Neural progenitor cell (in vitro differentiated cells): ENCODE results near the gene PROSER2. TPM values are rescaled to one million over a fixed set of nuclear protein-coding genes. Genes with fewer than 3 reads are reported as not detected.

Experiments used
- DNase-seq: peaks from one replicate; pipeline ENCODE4 v3.0.0-alpha.2; 2016; ENCODE audit warnings: low spot score
- H2AFZ ChIP-seq: fragments of 200-600 bp; sonication (generic); replicated peaks from 2 replicates; pipeline ENCODE4 v1.6.1; 2016; ENCODE audit warnings: antibody characterized with exemption
- H3F3A ChIP-seq: fragments of 200-600 bp; sonication (generic); 2 replicates; pipeline ENCODE4 v1.6.1; 2016; ENCODE audit warnings: antibody characterized with exemption, low read depth
- H3K27ac ChIP-seq: fragments of 200-600 bp; sonication (generic); 2 replicates; pipeline ENCODE4 v1.5.1; 2016; ENCODE audit warnings: mild to moderate bottlenecking
- H3K27me3 ChIP-seq: fragments of 200-600 bp; sonication (generic); 2 replicates; pipeline ENCODE4 v1.6.1; 2016; ENCODE audit warnings: mild to moderate bottlenecking, moderate library complexity
- H3K36me3 ChIP-seq: fragments of 200-600 bp; sonication (generic); 2 replicates; pipeline ENCODE4 v1.5.1; 2016
- H3K4me1 ChIP-seq: fragments of 200-600 bp; sonication (generic); 2 replicates; pipeline ENCODE4 v1.6.1; 2016; ENCODE audit warnings: mixed run types
- H3K4me2 ChIP-seq: fragments of 200-600 bp; sonication (generic); 2 replicates; pipeline ENCODE4 v1.6.1; 2016
- H3K4me3 ChIP-seq: fragments of 200-600 bp; sonication (generic); 2 replicates; pipeline ENCODE4 v1.5.1; 2016
- H3K79me2 ChIP-seq: fragments of 200-600 bp; sonication (generic); 2 replicates; pipeline ENCODE4 v1.6.1; 2016; ENCODE audit warnings: low read depth
- H3K9ac ChIP-seq: fragments of 200-600 bp; sonication (generic); 2 replicates; pipeline ENCODE4 v1.6.1; 2016
- H3K9me3 ChIP-seq: fragments of 200-600 bp; sonication (generic); 2 replicates; pipeline ENCODE4 v1.5.1; 2016; ENCODE audit warnings: low read depth
- H4K20me1 ChIP-seq: fragments of 200-600 bp; sonication (generic); 2 replicates; pipeline ENCODE4 v1.6.1; 2016; ENCODE audit warnings: low read depth
- H3K27ac Mint-ChIP-seq: 3 replicates; pipeline ENCODE4 v1.8.0; 2021; ENCODE audit warnings: mixed read lengths
- H3K27me3 Mint-ChIP-seq: 2 replicates; pipeline ENCODE4 v1.8.0; 2022; ENCODE audit warnings: low read depth, mild to moderate bottlenecking, inconsistent platforms, moderate library complexity, mixed read lengths; ENCODE audit not compliant: insufficient read depth
- H3K36me3 Mint-ChIP-seq: 3 replicates; pipeline ENCODE4 v1.8.0; 2021; ENCODE audit warnings: mixed read lengths
- H3K4me1 Mint-ChIP-seq: 3 replicates; pipeline ENCODE4 v1.8.0; 2021; ENCODE audit warnings: mixed read lengths
- H3K4me3 Mint-ChIP-seq: 3 replicates; pipeline ENCODE4 v1.8.0; 2021; ENCODE audit warnings: mild to moderate bottlenecking, moderate library complexity, mixed read lengths
- H3K9me3 Mint-ChIP-seq: 3 replicates; pipeline ENCODE4 v1.8.0; 2020; ENCODE audit warnings: mixed read lengths
- EZH2 ChIP-seq: fragments of 200-600 bp; sonication (generic); IDR thresholded peaks from 2 replicates; pipeline ENCODE4 v1.6.1; 2017; ENCODE audit warnings: antibody characterized with exemption, mild to moderate bottlenecking, moderate library complexity
- EZH2phosphoT487 ChIP-seq: fragments of 200-600 bp; sonication (generic); IDR thresholded peaks from 2 replicates; pipeline ENCODE4 v1.6.1; 2017; ENCODE audit warnings: antibody characterized with exemption
- total RNA-seq: library from RNA; depleted of rRNA; stranded (reverse); fragments of >200 nt; gene quantifications from 2 replicates; pipeline ENCODE4 v1.2.3, GENCODE V29; 2015; ENCODE audit warnings: low replicate concordance
- TF ChIP-seq, protein P1 (sequence below): fragments of 200-600 bp; sonication (generic); IDR thresholded peaks from 2 replicates; pipeline ENCODE4 v1.5.1; 2017; ENCODE audit warnings: antibody characterized with exemption, mild to moderate bottlenecking

The PROSER2 gene
- total RNA-seq, 1 donor from 2014 or later = 2.3 TPM

DNA sequence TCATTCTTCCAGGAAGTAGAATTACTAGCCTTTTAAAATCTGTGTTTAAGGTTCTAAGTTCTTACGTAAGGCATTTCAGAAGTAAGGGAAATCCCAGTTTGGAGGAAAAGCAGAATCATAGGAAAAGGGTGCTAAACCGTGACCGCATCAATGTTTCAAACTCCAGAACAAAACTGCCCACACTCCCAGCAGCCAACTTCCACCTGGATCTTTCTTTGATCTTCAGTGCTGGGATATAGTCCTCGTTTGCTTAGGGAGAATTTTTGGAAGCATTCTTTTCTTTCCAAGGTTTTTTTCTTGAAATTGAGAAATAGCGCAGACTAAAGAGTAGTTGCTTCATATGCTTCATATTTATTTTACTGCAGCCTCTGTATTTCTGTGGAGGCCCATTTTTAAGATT, 8.9 kb downstream of the PROSER2 start:
- no peaks in the 10 kb centered on the region for H3K9me3 ChIP-seq
- H3K4me3 ChIP-seq = no peak overlapping the region
- no peak overlapping the region for H3K27ac Mint-ChIP-seq
- no peaks in the 10 kb centered on the region for H3K9me3 Mint-ChIP-seq
- no peak overlapping the region for H2AFZ ChIP-seq
- H3K4me1 Mint-ChIP-seq = peaks cover 7% of the 10 kb centered on the region
- no peak overlapping the region for H3K27ac ChIP-seq
- no peaks in the 10 kb centered on the region for H3F3A ChIP-seq
- H3K9ac ChIP-seq = no peak overlapping the region
- H4K20me1 ChIP-seq = no peaks in the 10 kb centered on the region
- no peaks in the 10 kb centered on the region for H3K27me3 ChIP-seq
- H3K4me3 Mint-ChIP-seq = no peak overlapping the region
- no peaks in the 10 kb centered on the region for H3K79me2 ChIP-seq
- no peak for TF ChIP-seq EZH2
- no peak for TF ChIP-seq EZH2phosphoT487
- TF ChIP-seq, protein P1, sequence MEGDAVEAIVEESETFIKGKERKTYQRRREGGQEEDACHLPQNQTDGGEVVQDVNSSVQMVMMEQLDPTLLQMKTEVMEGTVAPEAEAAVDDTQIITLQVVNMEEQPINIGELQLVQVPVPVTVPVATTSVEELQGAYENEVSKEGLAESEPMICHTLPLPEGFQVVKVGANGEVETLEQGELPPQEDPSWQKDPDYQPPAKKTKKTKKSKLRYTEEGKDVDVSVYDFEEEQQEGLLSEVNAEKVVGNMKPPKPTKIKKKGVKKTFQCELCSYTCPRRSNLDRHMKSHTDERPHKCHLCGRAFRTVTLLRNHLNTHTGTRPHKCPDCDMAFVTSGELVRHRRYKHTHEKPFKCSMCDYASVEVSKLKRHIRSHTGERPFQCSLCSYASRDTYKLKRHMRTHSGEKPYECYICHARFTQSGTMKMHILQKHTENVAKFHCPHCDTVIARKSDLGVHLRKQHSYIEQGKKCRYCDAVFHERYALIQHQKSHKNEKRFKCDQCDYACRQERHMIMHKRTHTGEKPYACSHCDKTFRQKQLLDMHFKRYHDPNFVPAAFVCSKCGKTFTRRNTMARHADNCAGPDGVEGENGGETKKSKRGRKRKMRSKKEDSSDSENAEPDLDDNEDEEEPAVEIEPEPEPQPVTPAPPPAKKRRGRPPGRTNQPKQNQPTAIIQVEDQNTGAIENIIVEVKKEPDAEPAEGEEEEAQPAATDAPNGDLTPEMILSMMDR = no peak
- no peaks in the 10 kb centered on the region for H3K36me3 ChIP-seq
- H3K27me3 Mint-ChIP-seq = peaks cover 2% of the 10 kb centered on the region
- peaks cover 2% of the 10 kb centered on the region for H3K36me3 Mint-ChIP-seq
- H3K4me1 ChIP-seq = no peaks in the 10 kb centered on the region
- DNase-seq = no peak
- H3K4me2 ChIP-seq = no peak overlapping the region

DNA sequence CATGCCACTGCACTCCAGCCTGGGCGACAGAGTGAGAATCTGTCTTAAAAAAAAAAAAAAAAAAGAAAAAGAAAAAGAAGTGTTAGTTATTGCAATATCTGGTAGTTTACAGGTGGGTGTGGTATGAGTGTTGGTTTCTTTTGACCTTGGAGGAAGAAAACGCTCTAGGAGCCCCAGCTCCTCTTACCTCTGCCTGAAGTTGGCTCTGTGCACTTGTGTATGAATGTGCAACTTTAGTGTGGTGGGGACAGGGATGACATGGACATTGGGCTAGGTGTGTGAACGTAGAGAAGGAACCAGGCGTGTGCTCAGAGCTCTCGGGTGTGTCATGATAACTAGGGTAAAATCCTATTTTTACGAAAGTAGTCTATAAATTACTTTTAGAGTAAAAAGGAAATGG, 11.9 kb downstream of the PROSER2 start:
- no peak for DNase-seq
- Histone ChIP-seq H3K36me3 (no peaks in the 10 kb centered on the region), H3K27me3 (no peaks in the 10 kb centered on the region), H3K4me2 (no peak overlapping the region), H3K4me1 (no peaks in the 10 kb centered on the region), H3K79me2 (no peaks in the 10 kb centered on the region), H4K20me1 (no peaks in the 10 kb centered on the region), H2AFZ (no peak overlapping the region), H3F3A (no peaks in the 10 kb centered on the region), H3K27ac (no peak overlapping the region), H3K4me3 (no peak overlapping the region), H3K9me3 (no peaks in the 10 kb centered on the region), H3K9ac (no peak overlapping the region)
- no peak overlapping the region for H3K4me3 Mint-ChIP-seq
- peaks cover 7% of the 10 kb centered on the region for H3K4me1 Mint-ChIP-seq
- peaks cover 2% of the 10 kb centered on the region for H3K27me3 Mint-ChIP-seq
- TF ChIP-seq, protein P1 = no peak
- TF ChIP-seq EZH2 (no peak), EZH2phosphoT487 (no peak)
- H3K9me3 Mint-ChIP-seq = no peaks in the 10 kb centered on the region
- H3K27ac Mint-ChIP-seq = no peak overlapping the region
- H3K36me3 Mint-ChIP-seq = peaks cover 2% of the 10 kb centered on the region

DNA sequence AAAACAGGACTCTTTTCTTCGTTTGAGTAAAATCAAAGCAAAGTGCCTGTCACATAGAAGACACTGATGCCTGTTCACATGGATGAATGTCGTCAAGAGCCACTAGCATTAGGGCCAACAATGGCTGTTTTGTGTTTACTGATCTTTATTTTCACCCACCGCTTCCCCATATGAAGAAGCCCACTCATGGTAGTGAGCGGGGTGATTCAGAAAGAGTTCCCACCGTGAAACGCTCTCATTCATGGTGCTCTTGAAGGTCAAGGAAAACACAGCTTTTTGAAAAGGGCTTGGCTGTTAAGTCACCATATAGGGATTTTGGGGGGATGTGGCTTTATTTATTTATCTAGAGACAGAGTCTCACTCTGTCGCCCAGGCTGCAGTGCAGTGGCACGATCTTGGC, 12.5 kb downstream of the PROSER2 start:
- Histone ChIP-seq H3K27ac (no peak overlapping the region), H3F3A (no peaks in the 10 kb centered on the region), H2AFZ (no peak overlapping the region), H3K4me2 (no peak overlapping the region), H4K20me1 (no peaks in the 10 kb centered on the region), H3K27me3 (no peaks in the 10 kb centered on the region), H3K9me3 (no peaks in the 10 kb centered on the region), H3K4me3 (no peak overlapping the region), H3K4me1 (no peaks in the 10 kb centered on the region), H3K9ac (no peak overlapping the region), H3K36me3 (no peaks in the 10 kb centered on the region), H3K79me2 (no peaks in the 10 kb centered on the region)
- Mint-ChIP-seq H3K36me3 (peaks cover 2% of the 10 kb centered on the region), H3K27ac (no peak overlapping the region), H3K9me3 (no peaks in the 10 kb centered on the region), H3K4me1 (peaks cover 7% of the 10 kb centered on the region), H3K4me3 (no peak overlapping the region), H3K27me3 (peaks cover 2% of the 10 kb centered on the region)
- no peak for DNase-seq
- TF ChIP-seq EZH2phosphoT487 (no peak), EZH2 (no peak)
- TF ChIP-seq, protein P1 = no peak
